K562 (cell line): ENCODE measurements around the gene AMFR. TPM values are rescaled to one million over a fixed set of nuclear protein-coding genes. Genes with fewer than 3 reads are reported as not detected.

ENCODE experiments used
- BCOR ChIP-seq: fragments of 450-650 bp; IDR thresholded peaks from 2 replicates; pipeline ENCODE4 v1.6.1; 2016
- BDP1 ChIP-seq: IDR thresholded peaks from 3 replicates; pipeline ENCODE4 v1.6.1; 2011; ENCODE audit not compliant: insufficient read length, insufficient read depth
- CSDE1 ChIP-seq, 2 experiments: fragments of 450-650 bp; IDR thresholded peaks; 2 replicates each; pipeline ENCODE4 v1.6.1; 2016; ENCODE audit warnings: mild to moderate bottlenecking in 1 of 2
- ERF ChIP-seq: fragments of 450-650 bp; formaldehyde crosslinking; IDR thresholded peaks from 2 replicates; pipeline ENCODE4 v1.4.0; 2020; ENCODE audit warnings: mild to moderate bottlenecking, mixed read lengths
- FOXA1 ChIP-seq: fragments of 450-650 bp; IDR thresholded peaks from 2 replicates; pipeline ENCODE4 v1.6.1; 2016; ENCODE audit warnings: mild to moderate bottlenecking, borderline replicate concordance
- KDM4B ChIP-seq, 2 experiments: fragments of 450-650 bp in 1 of 2; sonication (generic) in 1 of 2; IDR thresholded peaks; 2 replicates each; pipeline ENCODE4 v1.6.1; 2016 to 2017; ENCODE audit warnings: borderline replicate concordance in 2 of 2, antibody characterized with exemption in 1 of 2, low read depth in 1 of 2, mild to moderate bottlenecking in 1 of 2
- LCOR ChIP-seq: sonication (generic); formaldehyde crosslinking; IDR thresholded peaks from 2 replicates; pipeline ENCODE4 v1.8.0; 2022; ENCODE audit warnings: mild to moderate bottlenecking, missing genetic modification reagents
- NCOA6 ChIP-seq: fragments of 450-650 bp; IDR thresholded peaks from 2 replicates; pipeline ENCODE4 v1.6.1; 2017; ENCODE audit warnings: mild to moderate bottlenecking
- RAD21 ChIP-seq, 2 experiments: fragments of 250-450 bp in 1 of 2; fragments of 450-650 bp in 1 of 2; sonication (Bioruptor Pico) in 1 of 2; formaldehyde crosslinking in 1 of 2; IDR thresholded peaks in 1 of 2; conservative IDR thresholded peaks in 1 of 2; 2 replicates each; pipeline versions ENCODE4 v1.4.0 to v1.8.0; 2020 to 2022; ENCODE audit warnings: mild to moderate bottlenecking in 2 of 2, moderate library complexity in 1 of 2
- SIN3B ChIP-seq: fragments of 450-650 bp; IDR thresholded peaks from 2 replicates; pipeline ENCODE4 v1.6.1; 2017; ENCODE audit warnings: low read depth, mild to moderate bottlenecking, moderate library complexity
- TAL1 ChIP-seq: fragments of 450-650 bp; IDR thresholded peaks from 2 replicates; pipeline ENCODE4 v1.6.1; 2016; ENCODE audit warnings: mild to moderate bottlenecking
- TRIM28 ChIP-seq: fragments of 450-650 bp; IDR thresholded peaks from 2 replicates; pipeline ENCODE4 v1.6.1; 2017
- ZNF561 ChIP-seq: fragments of 450-650 bp; formaldehyde crosslinking; conservative IDR thresholded peaks from 2 replicates; pipeline ENCODE4 v1.4.0; 2020; ENCODE audit warnings: mild to moderate bottlenecking, moderate library complexity
- ZNF778 ChIP-seq: fragments of 450-650 bp; formaldehyde crosslinking; IDR thresholded peaks from 2 replicates; pipeline ENCODE4 v1.4.0; 2020; ENCODE audit warnings: mild to moderate bottlenecking, moderate library complexity
- polyA plus RNA-seq, 8 experiments: library from polyadenylated mRNA; depleted of rRNA in 4 of 8; stranded (reverse) in 5 of 8; unstranded in 3 of 8; fragments of >200 nt; fragmentation: Nextera tagmentation in 2 of 8; fragmentation: Illumina TruSeq in 1 of 8; extraction: Ambion mirVana in 2 of 8; extraction: Trizol in 1 of 8; gene quantifications; 2 replicates each; pipeline versions ENCODE4 v1.2.1 to v1.2.3, GENCODE V29; 2011 to 2014; ENCODE audit warnings: inconsistent platforms in 1 of 8, missing spikeins in 1 of 8
- total RNA-seq, 7 experiments: library from RNA; depleted of rRNA in 6 of 7; stranded (reverse); fragments of >200 nt in 6 of 7; fragmentation: Illumina TruSeq in 2 of 7; extraction: Trizol in 2 of 7; gene quantifications; 2 replicates each; pipeline versions ENCODE4 v1.2.1 to v1.2.3, GENCODE V29; 2011 to 2021; ENCODE audit warnings: low replicate concordance in 1 of 7
- TF ChIP-seq, protein P1 (sequence below), 2 experiments: fragments of 450-650 bp in 1 of 2; sonication (generic) in 1 of 2; formaldehyde crosslinking in 1 of 2; IDR thresholded peaks; 2 replicates each; pipeline versions ENCODE4 v1.7.1 to v1.9.0; 2016 to 2022; ENCODE audit warnings: inconsistent platforms in 1 of 2, mild to moderate bottlenecking in 1 of 2, missing genetic modification reagents in 1 of 2
- TF ChIP-seq, protein P2 (sequence below): fragments of 450-650 bp; IDR thresholded peaks from 2 replicates; pipeline ENCODE4 v1.7.1; 2018; ENCODE audit warnings: mild to moderate bottlenecking, low read depth; ENCODE audit not compliant: partially characterized antibody
- TF ChIP-seq, protein P3 (sequence below): fragments of 450-650 bp; IDR thresholded peaks from 2 replicates; pipeline ENCODE4 v1.6.1; 2017; ENCODE audit warnings: mild to moderate bottlenecking, moderate library complexity

The AMFR gene
- total and polyA plus RNA-seq, 9 of the 15 experiments (the other 6 are each of a cell fraction or from before 2014, with no cell fraction given), result 15.6 to 113 (median 58.4) TPM

DNA sequence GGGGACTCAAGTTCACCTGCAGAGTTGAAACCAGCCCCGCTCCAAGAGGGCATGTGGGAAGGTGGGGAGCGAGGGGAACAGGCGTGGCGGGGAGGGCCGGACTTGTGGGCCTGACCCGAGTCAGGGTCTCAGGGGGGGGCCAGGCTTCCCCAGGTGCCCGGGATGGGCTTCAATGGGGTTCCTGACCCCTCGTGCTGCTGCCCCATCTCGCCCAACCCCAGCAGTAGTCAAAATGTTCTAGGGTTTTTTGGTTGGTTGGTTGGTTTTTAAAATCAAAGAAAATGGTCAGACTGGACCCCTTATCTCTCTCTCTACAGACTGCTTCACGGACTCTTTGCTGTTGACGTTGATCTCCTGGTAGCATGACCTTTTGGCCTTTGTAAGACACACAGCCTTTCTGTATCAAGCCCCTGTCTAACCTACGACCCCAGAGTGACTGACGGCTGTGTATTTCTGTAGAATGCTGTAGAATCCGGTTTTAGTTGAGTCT, 69.5 kb downstream of the AMFR start (continued):
- TF ChIP-seq ERF (CRISPR knock-in tag) (no peak), NCOA6 (no peak), LCOR (CRISPR knock-in tag) (no peak), FOXA1 (no peak), KDM4B (IDR thresholded peaks at IDR 0.05; ENCODE audit: borderline replicate concordance in 2 of 2, low read depth in 1 of 2) (no peak), SIN3B (no peak), BDP1 (no peak), ZNF561 (CRISPR knock-in tag) (no peak), BCOR (peak; percentile 48; the same call in 1 of the 2 replicates), TAL1 (peak; percentile 92), ZNF778 (no peak), TRIM28 (no peak), RAD21 (CRISPR knock-in tag; conservative IDR thresholded peaks at IDR 0.05 in 1 of 2, IDR thresholded peaks at IDR 0.05 in 1 of 2) (no peak), CSDE1 (IDR thresholded peaks at IDR 0.05) (no peak)
- TF ChIP-seq, protein P1, sequence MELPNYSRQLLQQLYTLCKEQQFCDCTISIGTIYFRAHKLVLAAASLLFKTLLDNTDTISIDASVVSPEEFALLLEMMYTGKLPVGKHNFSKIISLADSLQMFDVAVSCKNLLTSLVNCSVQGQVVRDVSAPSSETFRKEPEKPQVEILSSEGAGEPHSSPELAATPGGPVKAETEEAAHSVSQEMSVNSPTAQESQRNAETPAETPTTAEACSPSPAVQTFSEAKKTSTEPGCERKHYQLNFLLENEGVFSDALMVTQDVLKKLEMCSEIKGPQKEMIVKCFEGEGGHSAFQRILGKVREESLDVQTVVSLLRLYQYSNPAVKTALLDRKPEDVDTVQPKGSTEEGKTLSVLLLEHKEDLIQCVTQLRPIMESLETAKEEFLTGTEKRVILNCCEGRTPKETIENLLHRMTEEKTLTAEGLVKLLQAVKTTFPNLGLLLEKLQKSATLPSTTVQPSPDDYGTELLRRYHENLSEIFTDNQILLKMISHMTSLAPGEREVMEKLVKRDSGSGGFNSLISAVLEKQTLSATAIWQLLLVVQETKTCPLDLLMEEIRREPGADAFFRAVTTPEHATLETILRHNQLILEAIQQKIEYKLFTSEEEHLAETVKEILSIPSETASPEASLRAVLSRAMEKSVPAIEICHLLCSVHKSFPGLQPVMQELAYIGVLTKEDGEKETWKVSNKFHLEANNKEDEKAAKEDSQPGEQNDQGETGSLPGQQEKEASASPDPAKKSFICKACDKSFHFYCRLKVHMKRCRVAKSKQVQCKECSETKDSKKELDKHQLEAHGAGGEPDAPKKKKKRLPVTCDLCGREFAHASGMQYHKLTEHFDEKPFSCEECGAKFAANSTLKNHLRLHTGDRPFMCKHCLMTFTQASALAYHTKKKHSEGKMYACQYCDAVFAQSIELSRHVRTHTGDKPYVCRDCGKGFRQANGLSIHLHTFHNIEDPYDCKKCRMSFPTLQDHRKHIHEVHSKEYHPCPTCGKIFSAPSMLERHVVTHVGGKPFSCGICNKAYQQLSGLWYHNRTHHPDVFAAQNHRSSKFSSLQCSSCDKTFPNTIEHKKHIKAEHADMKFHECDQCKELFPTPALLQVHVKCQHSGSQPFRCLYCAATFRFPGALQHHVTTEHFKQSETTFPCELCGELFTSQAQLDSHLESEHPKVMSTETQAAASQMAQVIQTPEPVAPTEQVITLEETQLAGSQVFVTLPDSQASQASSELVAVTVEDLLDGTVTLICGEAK (IDR thresholded peaks at IDR 0.05), result no peak
- TF ChIP-seq, protein P1 (CRISPR knock-in tag; IDR thresholded peaks at IDR 0.05), result no peak
- TF ChIP-seq, protein P2, sequence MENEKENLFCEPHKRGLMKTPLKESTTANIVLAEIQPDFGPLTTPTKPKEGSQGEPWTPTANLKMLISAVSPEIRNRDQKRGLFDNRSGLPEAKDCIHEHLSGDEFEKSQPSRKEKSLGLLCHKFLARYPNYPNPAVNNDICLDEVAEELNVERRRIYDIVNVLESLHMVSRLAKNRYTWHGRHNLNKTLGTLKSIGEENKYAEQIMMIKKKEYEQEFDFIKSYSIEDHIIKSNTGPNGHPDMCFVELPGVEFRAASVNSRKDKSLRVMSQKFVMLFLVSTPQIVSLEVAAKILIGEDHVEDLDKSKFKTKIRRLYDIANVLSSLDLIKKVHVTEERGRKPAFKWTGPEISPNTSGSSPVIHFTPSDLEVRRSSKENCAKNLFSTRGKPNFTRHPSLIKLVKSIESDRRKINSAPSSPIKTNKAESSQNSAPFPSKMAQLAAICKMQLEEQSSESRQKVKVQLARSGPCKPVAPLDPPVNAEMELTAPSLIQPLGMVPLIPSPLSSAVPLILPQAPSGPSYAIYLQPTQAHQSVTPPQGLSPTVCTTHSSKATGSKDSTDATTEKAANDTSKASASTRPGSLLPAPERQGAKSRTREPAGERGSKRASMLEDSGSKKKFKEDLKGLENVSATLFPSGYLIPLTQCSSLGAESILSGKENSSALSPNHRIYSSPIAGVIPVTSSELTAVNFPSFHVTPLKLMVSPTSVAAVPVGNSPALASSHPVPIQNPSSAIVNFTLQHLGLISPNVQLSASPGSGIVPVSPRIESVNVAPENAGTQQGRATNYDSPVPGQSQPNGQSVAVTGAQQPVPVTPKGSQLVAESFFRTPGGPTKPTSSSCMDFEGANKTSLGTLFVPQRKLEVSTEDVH, result no peak
- TF ChIP-seq, protein P3, sequence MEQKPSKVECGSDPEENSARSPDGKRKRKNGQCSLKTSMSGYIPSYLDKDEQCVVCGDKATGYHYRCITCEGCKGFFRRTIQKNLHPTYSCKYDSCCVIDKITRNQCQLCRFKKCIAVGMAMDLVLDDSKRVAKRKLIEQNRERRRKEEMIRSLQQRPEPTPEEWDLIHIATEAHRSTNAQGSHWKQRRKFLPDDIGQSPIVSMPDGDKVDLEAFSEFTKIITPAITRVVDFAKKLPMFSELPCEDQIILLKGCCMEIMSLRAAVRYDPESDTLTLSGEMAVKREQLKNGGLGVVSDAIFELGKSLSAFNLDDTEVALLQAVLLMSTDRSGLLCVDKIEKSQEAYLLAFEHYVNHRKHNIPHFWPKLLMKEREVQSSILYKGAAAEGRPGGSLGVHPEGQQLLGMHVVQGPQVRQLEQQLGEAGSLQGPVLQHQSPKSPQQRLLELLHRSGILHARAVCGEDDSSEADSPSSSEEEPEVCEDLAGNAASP, result no peak
